ENCODE data around the gene CGB1.
"Not testable (repeated sequence)": the region's sequence is repeated elsewhere in the genome, so short reads cannot be mapped to it uniquely, and the experiment has no call there.

Gene CGB1

GRCh38 chr19:49036815-49037214 is at the start of gene CGB1:
CGB1 (minus strand) TSS chr19:49036895; CDS start chr19:49036711, 184 bp downstream.
- ATAC-seq, result not testable (repeated sequence)
- DNase-seq, result peak; percentile 67

GRCh38 chr19:49086296-49086695 is 49.6 kb upstream of the CGB1 start:
- Mint-ChIP-seq H3K27me3 (peaks cover 2% of the 10 kb centered on the region), H3K27ac (peak overlapping the region; percentile 93), H3K4me1 (peaks cover 50% of the 10 kb centered on the region), H3K4me3 (peak overlapping the region; percentile 91), H3K36me3 (ENCODE audit: low read depth) (peaks cover 41% of the 10 kb centered on the region), H3K9me3 (no peaks in the 10 kb centered on the region)
- no peak for ATAC-seq
- no peak for DNase-seq

More at GRCh38 chr19:49036815-49037214, at the start of gene CGB1:
- not testable (repeated sequence) for H3K27ac Mint-ChIP-seq; H3K4me3 Mint-ChIP-seq; H3K9me3 Mint-ChIP-seq; H3K36me3 Mint-ChIP-seq (ENCODE audit: low read depth); H3K27me3 Mint-ChIP-seq; H3K4me1 Mint-ChIP-seq

- ATAC-seq (no peak), DNase-seq (no peak)
- H3K4me3 Mint-ChIP-seq, result peak overlapping the region; percentile 91
- H3K4me1 Mint-ChIP-seq, result peaks cover 48% of the 10 kb centered on the region
- peaks cover 38% of the 10 kb centered on the region for H3K36me3 Mint-ChIP-seq (ENCODE audit: low read depth)
- H3K9me3 Mint-ChIP-seq, result no peaks in the 10 kb centered on the region
- H3K27me3 Mint-ChIP-seq, result peaks cover 2% of the 10 kb centered on the region
- H3K27ac Mint-ChIP-seq, result peak overlapping the region; percentile 93
Measured at GRCh38 chr19:49085868-49086232, 49.2 kb upstream of the CGB1 start.

- DNase-seq (peak; percentile 99), ATAC-seq (peak; percentile 95)
- peaks cover 4% of the 10 kb centered on the region for H3K27me3 Mint-ChIP-seq
- peak within 1 kb of the TSS; percentile 91 for H3K4me3 Mint-ChIP-seq
- H3K4me1 Mint-ChIP-seq, result peaks cover 43% of the 10 kb centered on the region
- H3K9me3 Mint-ChIP-seq, result no peaks in the 10 kb centered on the region
- H3K36me3 Mint-ChIP-seq (ENCODE audit: low read depth), result peaks cover 34% of the 10 kb centered on the region
- H3K27ac Mint-ChIP-seq, result peak within 1 kb of the TSS; percentile 93
Measured at GRCh38 chr19:49085020-49085867, 48.5 kb upstream of the CGB1 start, which contains the start of gene SNRNP70. SNRNP70 (plus strand) TSS chr19:49085451; CDS start chr19:49086415, 964 bp downstream.

- Mint-ChIP-seq H3K4me1 (peaks cover 38% of the 10 kb centered on the region), H3K36me3 (ENCODE audit: low read depth) (peaks cover 32% of the 10 kb centered on the region), H3K9me3 (no peaks in the 10 kb centered on the region), H3K27ac (peak overlapping the region; percentile 93), H3K27me3 (peaks cover 5% of the 10 kb centered on the region), H3K4me3 (peak overlapping the region; percentile 91)
- DNase-seq (no peak), ATAC-seq (no peak)
Measured at GRCh38 chr19:49084206-49085019, 47.7 kb upstream of the CGB1 start.

GRCh38 chr19:49081273-49081672 is 44.6 kb upstream of the CGB1 start:
- H3K4me3 Mint-ChIP-seq, result no peak overlapping the region
- H3K27ac Mint-ChIP-seq, result no peak overlapping the region

GRCh38 chr19:49080392-49080791 is 43.7 kb upstream of the CGB1 start:
- Mint-ChIP-seq H3K36me3 (ENCODE audit: low read depth) (peaks cover 6% of the 10 kb centered on the region), H3K4me1 (peaks cover 9% of the 10 kb centered on the region), H3K27me3 (peaks cover 11% of the 10 kb centered on the region), H3K4me3 (no peak overlapping the region), H3K9me3 (no peaks in the 10 kb centered on the region), H3K27ac (no peak overlapping the region)
- DNase-seq, result no peak
- ATAC-seq, result no peak

More at GRCh38 chr19:49081273-49081672, 44.6 kb upstream of the CGB1 start:
- no peak for DNase-seq
- Mint-ChIP-seq H3K9me3 (no peaks in the 10 kb centered on the region), H3K4me1 (peaks cover 13% of the 10 kb centered on the region), H3K27me3 (peaks cover 9% of the 10 kb centered on the region), H3K36me3 (ENCODE audit: low read depth) (peaks cover 13% of the 10 kb centered on the region)
- no peak for ATAC-seq

- not testable (repeated sequence) for H3K27ac Mint-ChIP-seq; DNase-seq; H3K36me3 Mint-ChIP-seq (ENCODE audit: low read depth); H3K4me3 Mint-ChIP-seq; H3K9me3 Mint-ChIP-seq; ATAC-seq
- Mint-ChIP-seq H3K4me1 (peaks cover 10% of the 10 kb centered on the region), H3K27me3 (peaks cover 44% of the 10 kb centered on the region)
Measured at GRCh38 chr19:49074869-49075268, 38.2 kb upstream of the CGB1 start.

- ATAC-seq (no peak), DNase-seq (no peak)
- Mint-ChIP-seq H3K4me3 (peak overlapping the region; percentile 8), H3K9me3 (no peaks in the 10 kb centered on the region), H3K27me3 (peaks cover 53% of the 10 kb centered on the region), H3K36me3 (ENCODE audit: low read depth) (peaks cover 5% of the 10 kb centered on the region), H3K4me1 (peaks cover 10% of the 10 kb centered on the region), H3K27ac (no peak overlapping the region)
Measured at GRCh38 chr19:49073514-49074378, 37.1 kb upstream of the CGB1 start.

GRCh38 chr19:49071860-49072547 is 35.3 kb upstream of the CGB1 start:
- ATAC-seq (no peak), DNase-seq (peak; percentile 33)
- Mint-ChIP-seq H3K27ac (no peak overlapping the region), H3K4me3 (no peak overlapping the region), H3K36me3 (ENCODE audit: low read depth) (peaks cover 5% of the 10 kb centered on the region), H3K4me1 (peaks cover 10% of the 10 kb centered on the region), H3K27me3 (peaks cover 61% of the 10 kb centered on the region), H3K9me3 (no peaks in the 10 kb centered on the region)

- H3K4me3 Mint-ChIP-seq, result no peak overlapping the region
- no peaks in the 10 kb centered on the region for H3K9me3 Mint-ChIP-seq
- no peak for DNase-seq
- peaks cover 5% of the 10 kb centered on the region for H3K36me3 Mint-ChIP-seq (ENCODE audit: low read depth)
- peaks cover 10% of the 10 kb centered on the region for H3K4me1 Mint-ChIP-seq
- no peak overlapping the region for H3K27ac Mint-ChIP-seq
- H3K27me3 Mint-ChIP-seq, result peaks cover 70% of the 10 kb centered on the region
- ATAC-seq, result no peak
Measured at GRCh38 chr19:49070416-49070815, 33.7 kb upstream of the CGB1 start.

- DNase-seq (no peak), ATAC-seq (no peak)
- no peak overlapping the region for H3K27ac Mint-ChIP-seq
- peaks cover 10% of the 10 kb centered on the region for H3K4me1 Mint-ChIP-seq
- peaks cover 67% of the 10 kb centered on the region for H3K27me3 Mint-ChIP-seq
- no peaks in the 10 kb centered on the region for H3K9me3 Mint-ChIP-seq
- H3K36me3 Mint-ChIP-seq (ENCODE audit: low read depth), result peaks cover 5% of the 10 kb centered on the region
- no peak overlapping the region for H3K4me3 Mint-ChIP-seq
Measured at GRCh38 chr19:49069026-49069425, 32.3 kb upstream of the CGB1 start.

GRCh38 chr19:49067554-49067953 is 30.9 kb upstream of the CGB1 start:
- Mint-ChIP-seq H3K9me3 (no peaks in the 10 kb centered on the region), H3K27me3 (peaks cover 63% of the 10 kb centered on the region), H3K4me3 (no peak overlapping the region), H3K4me1 (no peaks in the 10 kb centered on the region), H3K36me3 (ENCODE audit: low read depth) (peaks cover 3% of the 10 kb centered on the region), H3K27ac (no peak overlapping the region)
- DNase-seq (no peak), ATAC-seq (no peak)

All from activated naive CD8-positive, alpha-beta T cell treated with anti-CD3 and anti-CD28 coated beads, Interleukin-2, amount 50 U/mL, for 24 hours (primary cell).